ENCODE measurements around the gene KCNJ5.

KCNJ5 gene

DNA sequence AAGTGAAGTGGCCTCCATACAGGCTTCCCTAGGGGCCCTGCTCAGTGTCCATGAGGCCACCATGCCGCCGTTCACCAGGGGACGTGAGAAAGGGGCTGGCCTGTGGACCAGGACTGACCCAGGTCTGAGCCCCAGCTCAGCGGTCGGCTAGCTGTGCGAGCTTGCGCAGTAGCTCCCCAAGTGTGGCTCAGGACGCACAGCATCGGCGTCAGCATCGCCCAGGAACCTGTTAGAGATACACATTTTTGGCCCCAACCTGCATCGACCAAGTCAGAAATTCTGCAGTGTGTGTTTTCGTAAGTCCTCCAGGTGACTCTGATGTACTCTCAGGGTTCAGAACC lies 51.1 kb downstream of the KCNJ5 start:
- H3K4me3 ChIP-seq (ENCODE audit: low read length), result no peak overlapping the region
- DNase-seq (ENCODE audit: low read depth), result no peak
- TF ChIP-seq, protein P1, sequence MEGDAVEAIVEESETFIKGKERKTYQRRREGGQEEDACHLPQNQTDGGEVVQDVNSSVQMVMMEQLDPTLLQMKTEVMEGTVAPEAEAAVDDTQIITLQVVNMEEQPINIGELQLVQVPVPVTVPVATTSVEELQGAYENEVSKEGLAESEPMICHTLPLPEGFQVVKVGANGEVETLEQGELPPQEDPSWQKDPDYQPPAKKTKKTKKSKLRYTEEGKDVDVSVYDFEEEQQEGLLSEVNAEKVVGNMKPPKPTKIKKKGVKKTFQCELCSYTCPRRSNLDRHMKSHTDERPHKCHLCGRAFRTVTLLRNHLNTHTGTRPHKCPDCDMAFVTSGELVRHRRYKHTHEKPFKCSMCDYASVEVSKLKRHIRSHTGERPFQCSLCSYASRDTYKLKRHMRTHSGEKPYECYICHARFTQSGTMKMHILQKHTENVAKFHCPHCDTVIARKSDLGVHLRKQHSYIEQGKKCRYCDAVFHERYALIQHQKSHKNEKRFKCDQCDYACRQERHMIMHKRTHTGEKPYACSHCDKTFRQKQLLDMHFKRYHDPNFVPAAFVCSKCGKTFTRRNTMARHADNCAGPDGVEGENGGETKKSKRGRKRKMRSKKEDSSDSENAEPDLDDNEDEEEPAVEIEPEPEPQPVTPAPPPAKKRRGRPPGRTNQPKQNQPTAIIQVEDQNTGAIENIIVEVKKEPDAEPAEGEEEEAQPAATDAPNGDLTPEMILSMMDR (conservative IDR thresholded peaks at IDR 0.05; ENCODE audit: low read length), result no peak

DNA sequence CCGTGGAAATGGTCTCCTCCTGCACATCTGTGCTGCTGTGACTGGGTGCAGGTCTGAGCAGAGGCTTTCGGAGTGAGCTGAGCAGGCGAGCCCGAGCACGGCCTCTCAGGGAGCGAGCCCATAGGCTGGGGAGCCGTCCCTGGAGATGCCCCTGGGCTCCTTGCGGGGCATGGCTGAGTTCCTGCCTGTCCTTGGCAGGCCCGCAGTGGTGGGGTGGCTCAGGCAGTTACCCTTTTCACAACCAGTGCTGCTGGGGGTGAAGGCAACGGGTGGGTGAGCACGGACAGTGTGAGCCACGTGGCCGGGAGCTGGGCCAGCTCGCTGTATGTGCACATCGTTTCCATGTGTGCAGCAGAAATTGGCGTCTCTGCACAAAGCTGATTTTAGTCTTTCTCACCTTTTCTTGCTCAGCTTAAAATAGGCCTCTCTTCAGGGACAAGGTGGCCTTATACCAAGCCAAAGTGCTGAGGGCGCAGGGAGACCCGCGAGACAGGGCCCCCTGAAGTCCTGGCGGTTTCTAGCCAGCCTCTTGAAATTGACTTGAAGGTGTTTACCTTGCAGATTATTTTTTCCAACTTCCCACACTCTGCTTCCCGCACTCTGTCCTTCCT lies 51.8 kb downstream of the KCNJ5 start, which contains the start of gene TP53AIP1:
Gene TP53AIP1, minus strand, starts transcription at position 55 of the 611 bp plus-strand sequence. CDS start 5,053 bp downstream, outside the sequence.
- DNase-seq (ENCODE audit: low read depth), result no peak
- no peak within 1 kb of the TSS for H3K4me3 ChIP-seq (ENCODE audit: low read length)
- TF ChIP-seq, protein P1 (conservative IDR thresholded peaks at IDR 0.05; ENCODE audit: low read length), result no peak

DNA sequence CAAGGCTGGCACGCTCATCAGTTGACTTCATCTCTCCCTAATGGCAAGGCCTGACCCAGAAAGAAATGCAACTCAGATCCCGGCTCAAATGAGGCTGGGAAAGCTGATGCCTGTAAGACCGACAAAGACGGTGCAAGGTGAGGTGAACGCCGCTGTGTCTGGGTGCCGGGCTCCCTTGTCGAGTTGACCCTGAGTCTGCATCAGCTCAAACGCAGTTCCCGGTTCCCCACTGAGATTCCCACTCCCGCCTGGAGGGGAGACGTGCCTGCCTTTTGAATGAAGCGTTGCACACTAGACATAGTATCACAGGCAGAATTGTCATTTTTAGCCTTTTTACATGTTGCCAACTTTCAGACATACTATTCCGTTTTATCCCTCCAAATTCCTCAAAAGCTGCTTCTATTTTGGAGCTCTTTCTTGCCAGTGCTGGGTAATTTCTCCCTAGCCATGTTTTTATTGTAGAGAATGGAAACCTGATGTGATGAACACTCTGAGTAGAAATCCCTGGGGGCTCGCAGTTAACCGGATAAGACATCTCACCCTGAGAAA lies 52.3 kb downstream of the KCNJ5 start:
- no peak overlapping the region for H3K4me3 ChIP-seq (ENCODE audit: low read length)
- no peak for DNase-seq (ENCODE audit: low read depth)
- TF ChIP-seq, protein P1 (conservative IDR thresholded peaks at IDR 0.05; ENCODE audit: low read length), result no peak

DNA sequence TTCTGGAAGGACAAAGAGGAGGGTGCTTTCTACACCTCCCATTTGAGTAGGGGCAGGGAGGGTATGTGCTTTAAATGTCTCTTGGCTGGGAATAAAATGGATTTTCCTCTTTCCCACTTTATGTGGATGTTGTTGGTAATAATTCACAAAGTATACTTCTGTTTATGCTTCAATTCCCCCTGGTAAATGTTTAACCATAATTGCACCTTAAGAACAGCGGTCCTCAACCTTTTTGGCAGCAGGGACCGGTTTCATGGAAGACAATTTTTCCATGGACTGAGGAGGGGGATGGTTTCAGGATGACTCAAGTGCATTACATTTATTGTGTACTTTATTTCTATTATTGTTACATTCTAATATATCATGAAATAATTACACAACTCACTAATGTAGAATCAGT lies 55.5 kb downstream of the KCNJ5 start:
- no peak overlapping the region for H3K4me3 ChIP-seq (ENCODE audit: low read length)
- TF ChIP-seq, protein P1 (conservative IDR thresholded peaks at IDR 0.05; ENCODE audit: low read length), result no peak
- no peak for DNase-seq (ENCODE audit: low read depth)

DNA sequence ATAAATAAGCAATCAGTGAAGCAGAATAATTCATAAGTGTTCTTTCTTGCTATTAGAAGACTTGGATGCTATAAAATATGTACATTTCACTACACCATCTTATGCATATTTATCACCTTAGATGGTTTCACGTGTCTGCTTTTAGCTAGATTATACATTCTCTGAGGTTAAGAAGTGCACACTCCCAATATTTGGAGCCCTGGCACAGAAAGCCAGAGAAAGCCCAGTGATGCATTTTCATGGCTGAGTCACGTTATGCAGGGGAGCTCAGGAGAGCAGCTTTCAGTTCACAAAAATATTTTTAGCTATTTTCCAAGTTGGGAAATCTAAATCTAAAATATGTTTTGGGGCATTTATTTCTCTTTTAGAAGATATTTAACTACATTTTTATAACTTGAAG lies 56.6 kb downstream of the KCNJ5 start:
- no peak overlapping the region for H3K4me3 ChIP-seq (ENCODE audit: low read length)
- TF ChIP-seq, protein P1 (conservative IDR thresholded peaks at IDR 0.05; ENCODE audit: low read length), result no peak
- DNase-seq (ENCODE audit: low read depth), result no peak

DNA sequence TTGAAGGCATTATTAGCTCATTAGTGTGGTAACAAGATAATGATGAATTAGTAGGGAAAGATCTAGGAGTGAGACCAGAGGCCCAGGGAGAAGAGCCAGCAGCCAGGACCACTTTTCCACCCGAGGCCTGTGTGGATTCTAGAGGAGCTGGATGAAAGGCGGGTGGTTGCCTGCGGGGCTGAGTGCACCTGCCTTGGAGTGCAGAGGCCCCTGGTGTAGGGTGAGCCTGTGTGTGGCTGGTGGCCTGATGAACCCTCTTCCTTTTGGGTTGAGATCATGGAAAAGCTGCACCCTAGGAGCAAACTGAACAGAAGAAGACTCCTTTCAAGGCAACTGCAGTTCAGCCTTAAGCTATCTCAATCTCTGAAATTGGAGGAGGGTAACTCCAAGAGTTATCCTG lies 57.4 kb downstream of the KCNJ5 start:
- no peak for DNase-seq (ENCODE audit: low read depth)
- TF ChIP-seq, protein P1 (conservative IDR thresholded peaks at IDR 0.05; ENCODE audit: low read length), result no peak
- H3K4me3 ChIP-seq (ENCODE audit: low read length), result no peak overlapping the region

DNA sequence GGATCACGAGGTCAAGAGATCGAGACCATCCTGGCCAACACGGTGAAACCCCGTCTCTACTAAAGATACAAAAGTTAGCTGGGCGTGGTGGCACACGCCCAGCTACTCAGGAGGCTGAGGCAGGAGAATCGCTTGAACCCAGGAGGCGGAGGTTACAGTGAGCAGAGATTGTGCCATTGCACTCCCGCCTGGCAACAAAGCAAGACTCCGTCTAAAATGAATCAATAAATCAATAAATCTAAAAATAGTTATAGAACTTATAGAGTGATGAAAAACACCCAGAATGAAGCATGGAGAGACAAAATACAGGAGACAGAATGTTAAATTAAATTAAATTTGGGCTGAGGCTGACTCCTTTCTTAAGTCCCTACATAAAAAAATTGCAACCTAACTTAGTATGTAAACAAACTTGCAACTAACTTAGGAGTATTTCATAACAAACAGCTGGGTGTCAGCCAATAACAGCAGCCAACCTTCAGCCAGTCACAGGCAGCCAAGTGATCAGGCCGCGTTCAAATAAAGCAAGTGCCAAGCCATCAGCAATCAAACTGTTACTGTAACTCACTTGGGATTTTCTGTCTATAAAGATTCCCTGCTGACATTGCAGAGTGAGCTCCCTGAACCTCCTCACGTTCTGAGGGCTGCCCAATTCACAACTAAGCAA lies 58.8 kb downstream of the KCNJ5 start:
- TF ChIP-seq, protein P1 (conservative IDR thresholded peaks at IDR 0.05; ENCODE audit: low read length), result no peak
- peak; percentile 39 for DNase-seq (ENCODE audit: low read depth)
- no peak overlapping the region for H3K4me3 ChIP-seq (ENCODE audit: low read length)
